ENCODE data around the gene KLHL8.

GRCh38 chr4:87240341-87240740 lies 19.9 kb upstream of the KLHL8 start:
- TF ChIP-seq CTCF (IDR thresholded peaks at IDR 0.05) (no peak), EZH2 (IDR thresholded peaks at IDR 0.05; ENCODE audit: borderline replicate concordance, insufficient read depth, low read depth, low read length, poor library complexity, severe bottlenecking) (no peak)

Data from B cell (primary cell).